Body of pancreas (tissue), 4 donors: ENCODE measurements around the gene PRMT3.
A peak's percentile ranks its signal among the peaks of the same experiment; 100 is the strongest.

Experiments used
- CTCF ChIP-seq, 7 experiments: fragments of 450-650 bp in 4 of 7; fragments of 200-600 bp in 3 of 7; sonication (generic) in 3 of 7; IDR thresholded peaks; one replicate each; pipeline ENCODE4 v1.5.1; 2016 to 2019; ENCODE audit warnings: antibody characterized with exemption in 7 of 7
- POLR2A ChIP-seq, 3 donors: fragments of 450-650 bp; IDR thresholded peaks; one replicate each; pipeline ENCODE4 v1.6.1; 2016; ENCODE audit warnings: antibody characterized with exemption in 3 of 3, mild to moderate bottlenecking in 2 of 3

- TF ChIP-seq CTCF (IDR thresholded peaks at IDR 0.05) (peak; percentile 36 to 78 (median 67)), POLR2A (IDR thresholded peaks at IDR 0.05) (no peak)
Measured at GRCh38 chr11:20353829-20354434, 33.6 kb upstream of the PRMT3 start.
